Neuronal stem cell (in vitro differentiated cells): ENCODE results near the gene TP63.

Experiments
- DNase-seq: peaks from one replicate; pipeline ENCODE4 v3.0.0-alpha.2; 2013; ENCODE audit warnings: low spot score
- H2AFZ ChIP-seq: one replicate; pipeline ENCODE4 v1.6.1; 2013; ENCODE audit warnings: mild to moderate bottlenecking, low read length, inconsistent platforms
- H2AK5ac ChIP-seq: 2 replicates; pipeline ENCODE4 v1.6.1; 2013; ENCODE audit warnings: low read depth, mild to moderate bottlenecking, inconsistent platforms, low read length, moderate library complexity, mixed read lengths
- H2BK120ac ChIP-seq: 2 replicates; pipeline ENCODE4 v1.6.1; 2013; ENCODE audit warnings: low read depth, mild to moderate bottlenecking, inconsistent platforms, low read length, moderate library complexity, mixed read lengths
- H2BK12ac ChIP-seq: one replicate; pipeline ENCODE4 v1.6.1; 2013; ENCODE audit warnings: low read length, inconsistent platforms
- H2BK15ac ChIP-seq: 2 replicates; pipeline ENCODE4 v1.6.1; 2013; ENCODE audit warnings: mild to moderate bottlenecking, low read length, inconsistent platforms, mixed read lengths
- H2BK5ac ChIP-seq: one replicate; pipeline ENCODE4 v1.6.1; 2013; ENCODE audit warnings: inconsistent platforms, mild to moderate bottlenecking, low read length, moderate library complexity
- H3K14ac ChIP-seq: one replicate; pipeline ENCODE4 v1.6.1; 2013; ENCODE audit warnings: low read length, inconsistent platforms
- H3K18ac ChIP-seq: 2 replicates; pipeline ENCODE4 v1.6.1; 2013; ENCODE audit warnings: low read length, inconsistent platforms
- H3K23ac ChIP-seq: 2 replicates; pipeline ENCODE4 v1.6.1; 2013; ENCODE audit warnings: low read depth, mild to moderate bottlenecking, mixed read lengths, low read length, inconsistent platforms; ENCODE audit not compliant: poor library complexity
- H3K27ac ChIP-seq: replicated peaks from 3 replicates; pipeline ENCODE4 v1.5.1; 2013; ENCODE audit warnings: low read length, inconsistent platforms
- H3K27me3 ChIP-seq, 3 experiments: 2 replicates each; pipeline ENCODE4 v1.6.1; 2013; ENCODE audit warnings: low read length in 3 of 3, mild to moderate bottlenecking in 2 of 3, inconsistent platforms in 1 of 3, low read depth in 1 of 3, mixed read lengths in 1 of 3, moderate library complexity in 1 of 3; ENCODE audit not compliant: control insufficient read depth in 3 of 3, insufficient read depth in 3 of 3
- H3K36me3 ChIP-seq, 2 donors: replicated peaks in 1 of 2; 2 replicates each; pipeline ENCODE4 v1.6.1; 2013; ENCODE audit warnings: low read length in 2 of 2; ENCODE audit not compliant: control insufficient read depth in 2 of 2, insufficient read depth in 2 of 2
- H3K4ac ChIP-seq: 2 replicates; pipeline ENCODE4 v1.6.1; 2013; ENCODE audit warnings: inconsistent platforms, mild to moderate bottlenecking, low read length, moderate library complexity
- H3K4me1 ChIP-seq, 2 donors: 1 replicate in 1 of 2; 2 replicates in 1 of 2; pipeline ENCODE4 v1.6.1; 2013; ENCODE audit warnings: low read length in 2 of 2, low read depth in 1 of 2; ENCODE audit not compliant: control insufficient read depth in 2 of 2, insufficient read depth in 1 of 2
- H3K4me2 ChIP-seq: one replicate; pipeline ENCODE4 v1.6.1; 2013; ENCODE audit warnings: mild to moderate bottlenecking, low read length, inconsistent platforms; ENCODE audit not compliant: insufficient read depth, poor library complexity, severe bottlenecking
- H3K4me3 ChIP-seq, 2 donors: 2 replicates each; pipeline ENCODE4 v1.5.1; 2013; ENCODE audit warnings: low read length in 2 of 2, mild to moderate bottlenecking in 2 of 2, inconsistent platforms in 1 of 2, moderate library complexity in 1 of 2
- H3K79me1 ChIP-seq: one replicate; pipeline ENCODE4 v1.6.1; 2013; ENCODE audit warnings: low read depth, mild to moderate bottlenecking, inconsistent platforms, low read length, moderate library complexity
- H3K9ac ChIP-seq: one replicate; pipeline ENCODE4 v1.6.1; 2013; ENCODE audit warnings: mild to moderate bottlenecking, low read depth, low read length, inconsistent platforms; ENCODE audit not compliant: poor library complexity
- H3K9me3 ChIP-seq, 2 donors: replicated peaks in 1 of 2; 2 replicates each; pipeline versions ENCODE3 to v1.6.1; 2013; ENCODE audit warnings: low read length in 2 of 2, mild to moderate bottlenecking in 2 of 2, inconsistent platforms in 1 of 2, low read depth in 1 of 2, mixed read lengths in 1 of 2, moderate library complexity in 1 of 2; ENCODE audit not compliant: control insufficient read depth in 2 of 2, insufficient read depth in 1 of 2
- H4K8ac ChIP-seq: one replicate; pipeline ENCODE4 v1.6.1; 2013; ENCODE audit warnings: low read depth, mild to moderate bottlenecking, inconsistent platforms, low read length, moderate library complexity
- H4K91ac ChIP-seq: one replicate; pipeline ENCODE4 v1.6.1; 2013; ENCODE audit warnings: low read length, low read depth, mild to moderate bottlenecking, inconsistent platforms; ENCODE audit not compliant: poor library complexity
- WGBS, 2 donors: extraction: QIAGEN DNeasy Blood & Tissue Kit; methylation state at CpG; one replicate each; pipeline ENCODE4 v1.1.7; 2013; ENCODE audit warnings: missing lambda C conversion rate in 2 of 2, mixed read lengths in 1 of 2; ENCODE audit not compliant: insufficient read length in 2 of 2, insufficient replicate concordance in 1 of 2; ENCODE audit errors: extremely low coverage in 2 of 2; 5-methylcytosine and 5-hydroxymethylcytosine counted together

Gene TP63

GRCh38 chr3:189909573-189909972 is 278.4 kb downstream of the TP63 start:
- Histone ChIP-seq H3K18ac (no peak overlapping the region), H2BK15ac (no peak overlapping the region), H2BK5ac (no peak overlapping the region), H4K8ac (no peak overlapping the region), H2BK12ac (no peak overlapping the region), H3K36me3 (no peaks in the 10 kb centered on the region), H2AFZ (no peak overlapping the region), H3K27me3 (no peaks in the 10 kb centered on the region), H3K4me1 (peaks cover 0 to 2% of the 10 kb centered on the region in 2 donors), H3K9me3 (no peaks in the 10 kb centered on the region), H3K4me2 (no peak overlapping the region), H3K27ac (no peak overlapping the region), H2BK120ac (no peak overlapping the region), H3K4ac (no peak overlapping the region), H3K4me3 (no peak overlapping the region), H3K9ac (no peak overlapping the region), H4K91ac (no peak overlapping the region), H3K79me1 (no peaks in the 10 kb centered on the region), H2AK5ac (no peak overlapping the region), H3K14ac (no peak overlapping the region), H3K23ac (no peak overlapping the region)
- DNase-seq: no peak
- no CpG with 5 or more reads among the region's 2 CpGs for WGBS, 2 donors

GRCh38 chr3:189911001-189911400 is 279.8 kb downstream of the TP63 start:
- WGBS, 2 donors: no CpG with 5 or more reads among the region's 1 CpG
- no peaks in the 10 kb centered on the region for H3K36me3 ChIP-seq
- no peak overlapping the region for H2BK15ac ChIP-seq
- H4K91ac ChIP-seq: no peak overlapping the region
- no peak overlapping the region for H3K14ac ChIP-seq
- no peak overlapping the region for H2AFZ ChIP-seq
- DNase-seq: no peak
- no peaks in the 10 kb centered on the region for H3K9me3 ChIP-seq
- H3K4me1 ChIP-seq: peaks cover 0 to 2% of the 10 kb centered on the region in 2 donors
- no peaks in the 10 kb centered on the region for H3K79me1 ChIP-seq
- no peak overlapping the region for H2BK5ac ChIP-seq
- no peak overlapping the region for H3K4ac ChIP-seq
- H3K9ac ChIP-seq: no peak overlapping the region
- H3K4me2 ChIP-seq: no peak overlapping the region
- H3K4me3 ChIP-seq: no peak overlapping the region
- no peak overlapping the region for H2BK12ac ChIP-seq
- H2BK120ac ChIP-seq: no peak overlapping the region
- no peak overlapping the region for H3K18ac ChIP-seq
- H3K23ac ChIP-seq: no peak overlapping the region
- no peak overlapping the region for H4K8ac ChIP-seq
- H2AK5ac ChIP-seq: no peak overlapping the region
- no peaks in the 10 kb centered on the region for H3K27me3 ChIP-seq
- H3K27ac ChIP-seq: no peak overlapping the region

- Histone ChIP-seq H4K91ac (no peak overlapping the region), H3K4ac (no peak overlapping the region), H3K23ac (no peak overlapping the region), H2BK12ac (no peak overlapping the region), H3K18ac (no peak overlapping the region), H2BK15ac (no peak overlapping the region), H3K9me3 (no peaks in the 10 kb centered on the region), H3K79me1 (no peaks in the 10 kb centered on the region), H2AK5ac (no peak overlapping the region), H4K8ac (no peak overlapping the region), H3K36me3 (no peaks in the 10 kb centered on the region), H3K27me3 (no peaks in the 10 kb centered on the region), H3K14ac (no peak overlapping the region), H2BK120ac (no peak overlapping the region), H2BK5ac (no peak overlapping the region), H3K4me2 (no peak overlapping the region), H3K27ac (no peak overlapping the region), H3K9ac (no peak overlapping the region), H3K4me3 (no peak overlapping the region), H3K4me1 (no peaks in the 10 kb centered on the region), H2AFZ (no peak overlapping the region)
- WGBS, 2 donors: no CpG with 5 or more reads among the region's 3 CpGs
- no peak for DNase-seq
These were observed 283.6 kb downstream of the TP63 start for GRCh38 chr3:189914799-189915198.

- H3K18ac ChIP-seq: no peak overlapping the region
- no peak overlapping the region for H4K91ac ChIP-seq
- H3K4me3 ChIP-seq: no peak overlapping the region
- no peaks in the 10 kb centered on the region for H3K79me1 ChIP-seq
- H3K9ac ChIP-seq: no peak overlapping the region
- DNase-seq: no peak
- H2AFZ ChIP-seq: no peak overlapping the region
- H2BK15ac ChIP-seq: no peak overlapping the region
- H2BK5ac ChIP-seq: no peak overlapping the region
- H2BK12ac ChIP-seq: no peak overlapping the region
- H3K4ac ChIP-seq: no peak overlapping the region
- no peaks in the 10 kb centered on the region for H3K36me3 ChIP-seq
- no peaks in the 10 kb centered on the region for H3K4me1 ChIP-seq
- no peak overlapping the region for H2AK5ac ChIP-seq
- no peak overlapping the region for H3K4me2 ChIP-seq
- H3K27me3 ChIP-seq: no peaks in the 10 kb centered on the region
- H3K14ac ChIP-seq: no peak overlapping the region
- no peak overlapping the region for H3K27ac ChIP-seq
- no peak overlapping the region for H3K23ac ChIP-seq
- no peak overlapping the region for H2BK120ac ChIP-seq
- H3K9me3 ChIP-seq: no peaks in the 10 kb centered on the region
- H4K8ac ChIP-seq: no peak overlapping the region
These were observed 290.6 kb downstream of the TP63 start for GRCh38 chr3:189921770-189922169.
